MCF 10A (cell line): ENCODE measurements around the gene PHPT1. TPM values are rescaled to one million over a fixed set of nuclear protein-coding genes. Genes with fewer than 3 reads are reported as not detected.

ENCODE experiments used
- BruUV-seq: library from RNA; stranded (reverse); fragments of 400-500 nt; replicated peaks from 2 replicates; lab custom pipeline; 2021; lab: Mats Ljungman, UMichigan
- CTCF ChIA-PET: fragments of 300-600 bp; sonication (Branson Sonifier 250); formaldehyde crosslinking; extraction: SDS; loops from one replicate; lab custom pipeline; 2021; ENCODE audit warnings: antibody characterized with exemption, inconsistent platforms; lab: Yijun Ruan, JAX
- POLR2A ChIA-PET: fragments of 300-600, 350-650 bp; sonication (Branson Sonifier 250); formaldehyde crosslinking; extraction: SDS; loops from one replicate; lab custom pipeline; 2020; ENCODE audit warnings: antibody characterized with exemption, inconsistent platforms; lab: Yijun Ruan, JAX
- DNase-seq: peaks from one replicate; pipeline ENCODE4 v3.0.0-alpha.2; 2018; ENCODE audit not compliant: unreplicated experiment
- H3K27ac Mint-ChIP-seq: one replicate; pipeline ENCODE4 v1.8.0; 2022; ENCODE audit warnings: mild to moderate bottlenecking, low read depth, mixed read lengths; ENCODE audit not compliant: unreplicated experiment
- H3K27me3 Mint-ChIP-seq: one replicate; pipeline ENCODE4 v1.8.0; 2022; ENCODE audit warnings: mixed read lengths; ENCODE audit not compliant: insufficient read depth, unreplicated experiment
- H3K36me3 Mint-ChIP-seq: one replicate; pipeline ENCODE4 v1.8.0; 2022; ENCODE audit warnings: mild to moderate bottlenecking, moderate library complexity, mixed read lengths; ENCODE audit not compliant: insufficient read depth, unreplicated experiment
- H3K4me1 Mint-ChIP-seq: one replicate; pipeline ENCODE4 v1.8.0; 2022; ENCODE audit warnings: mixed read lengths; ENCODE audit not compliant: insufficient read depth, unreplicated experiment
- H3K4me3 Mint-ChIP-seq: one replicate; pipeline ENCODE4 v1.8.0; 2022; ENCODE audit warnings: mild to moderate bottlenecking, moderate library complexity, mixed read lengths; ENCODE audit not compliant: unreplicated experiment
- H3K9me3 Mint-ChIP-seq: one replicate; pipeline ENCODE4 v1.8.0; 2022; ENCODE audit warnings: mixed read lengths; ENCODE audit not compliant: unreplicated experiment
- intact Hi-C: fragments of 100-400 bp; cut with micrococcal nuclease; formaldehyde crosslinking; loops from 2 replicates; pipeline ENCODE4 v1.14.1; 2022
- total RNA-seq: library from RNA; stranded (reverse); gene quantifications from 2 replicates; pipeline ENCODE4 v1.2.3, GENCODE V29; 2022
- TF ChIP-seq, protein P1 (sequence below): fragments of 200-600 bp; IDR thresholded peaks from one replicate; pipeline ENCODE4 v1.8.0; 2022; ENCODE audit warnings: antibody characterized with exemption, mild to moderate bottlenecking; ENCODE audit not compliant: unreplicated experiment

PHPT1 gene
- total RNA-seq, 1 experiment from 2014 or later: 193 TPM

DNA sequence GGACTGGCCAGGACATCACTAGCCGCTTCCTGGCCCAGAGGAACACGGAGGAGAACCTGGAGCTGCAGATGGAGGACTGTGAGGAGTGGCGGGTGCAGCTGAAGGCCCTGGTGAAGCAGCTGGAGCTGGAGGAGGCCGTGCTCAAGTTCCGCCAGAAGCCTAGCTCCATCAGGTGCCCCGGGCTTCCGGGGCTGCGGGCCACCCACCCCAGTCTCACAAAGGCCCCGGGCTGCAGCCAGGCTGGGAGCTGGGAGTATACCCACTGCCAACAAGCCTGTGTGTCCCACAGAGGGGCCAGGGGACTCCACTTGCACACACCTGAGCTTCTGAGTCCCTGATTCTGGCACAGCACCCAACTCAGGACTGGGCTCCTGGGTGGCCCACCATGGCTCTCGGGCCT, 43.1 kb upstream of the PHPT1 start:
- CTCF ChIA-PET: interaction anchor here (0.6 to 2.8 kb wide), 6 partner anchors 12 to 321 kb away, joined by 3 to 11 read pairs (median 5); partner anchors contain the start of gene AJM1
- H3K36me3 Mint-ChIP-seq: peaks cover 9% of the 10 kb centered on the region
- TF ChIP-seq, protein P1, sequence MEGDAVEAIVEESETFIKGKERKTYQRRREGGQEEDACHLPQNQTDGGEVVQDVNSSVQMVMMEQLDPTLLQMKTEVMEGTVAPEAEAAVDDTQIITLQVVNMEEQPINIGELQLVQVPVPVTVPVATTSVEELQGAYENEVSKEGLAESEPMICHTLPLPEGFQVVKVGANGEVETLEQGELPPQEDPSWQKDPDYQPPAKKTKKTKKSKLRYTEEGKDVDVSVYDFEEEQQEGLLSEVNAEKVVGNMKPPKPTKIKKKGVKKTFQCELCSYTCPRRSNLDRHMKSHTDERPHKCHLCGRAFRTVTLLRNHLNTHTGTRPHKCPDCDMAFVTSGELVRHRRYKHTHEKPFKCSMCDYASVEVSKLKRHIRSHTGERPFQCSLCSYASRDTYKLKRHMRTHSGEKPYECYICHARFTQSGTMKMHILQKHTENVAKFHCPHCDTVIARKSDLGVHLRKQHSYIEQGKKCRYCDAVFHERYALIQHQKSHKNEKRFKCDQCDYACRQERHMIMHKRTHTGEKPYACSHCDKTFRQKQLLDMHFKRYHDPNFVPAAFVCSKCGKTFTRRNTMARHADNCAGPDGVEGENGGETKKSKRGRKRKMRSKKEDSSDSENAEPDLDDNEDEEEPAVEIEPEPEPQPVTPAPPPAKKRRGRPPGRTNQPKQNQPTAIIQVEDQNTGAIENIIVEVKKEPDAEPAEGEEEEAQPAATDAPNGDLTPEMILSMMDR: no peak
- H3K9me3 Mint-ChIP-seq: no peaks in the 10 kb centered on the region
- no peak overlapping the region for H3K27ac Mint-ChIP-seq
- no peak for DNase-seq
- peaks cover 2% of the 10 kb centered on the region for H3K4me1 Mint-ChIP-seq
- no TSS peak for BruUV-seq
- intact Hi-C loops: no loop called here
- POLR2A ChIA-PET: interaction anchor here (1.3 to 5.6 kb wide), 3 partner anchors 14 to 78 kb away, joined by 3 to 33 read pairs (median 4); partner anchors contain the start of gene TMEM141
- peak overlapping the region; percentile 76 for H3K4me3 Mint-ChIP-seq
- no peaks in the 10 kb centered on the region for H3K27me3 Mint-ChIP-seq

DNA sequence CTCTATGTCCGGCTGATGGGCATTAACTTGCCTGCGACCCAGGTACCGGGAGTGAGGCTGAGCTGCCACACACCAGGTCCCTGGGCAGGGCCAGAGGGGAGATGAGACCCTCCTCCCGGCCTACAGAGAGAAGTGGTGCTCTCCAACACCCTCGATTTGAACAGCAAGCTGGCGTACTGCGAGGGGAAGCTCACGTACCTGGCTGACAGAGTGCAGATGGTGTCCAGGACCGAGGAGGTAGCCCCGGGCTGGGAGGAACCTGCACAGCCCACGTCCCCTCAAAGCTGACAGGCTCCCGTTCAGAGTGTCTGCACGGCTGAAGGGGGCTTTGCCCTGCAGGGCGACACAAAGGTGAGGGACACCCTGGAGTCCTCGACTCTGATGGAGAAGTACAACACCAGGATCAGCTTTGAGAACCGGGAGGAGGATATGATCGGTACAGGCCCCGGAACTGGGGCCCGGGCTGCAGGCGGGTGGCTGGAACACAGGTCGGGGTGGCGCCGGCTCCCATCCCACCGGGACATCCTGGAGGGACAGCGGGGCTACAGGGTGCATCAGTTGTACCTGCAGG, 42.5 kb upstream of the PHPT1 start:
- H3K27me3 Mint-ChIP-seq: no peaks in the 10 kb centered on the region
- H3K36me3 Mint-ChIP-seq: peaks cover 16% of the 10 kb centered on the region
- DNase-seq: no peak
- POLR2A ChIA-PET: interaction anchor here (0.7 to 5.6 kb wide), 12 partner anchors 8 to 138 kb away, joined by 3 to 33 read pairs (median 4); partner anchors contain the start of genes FBXW5 and TMEM141
- TF ChIP-seq, protein P1: no peak
- intact Hi-C loops: no loop called here
- no peaks in the 10 kb centered on the region for H3K4me1 Mint-ChIP-seq
- no TSS peak for BruUV-seq
- peak overlapping the region; percentile 76 for H3K4me3 Mint-ChIP-seq
- CTCF ChIA-PET: interaction anchor here (0.6 to 2.8 kb wide), 6 partner anchors 13 to 228 kb away, joined by 3 to 11 read pairs (median 4); partner anchors contain the start of gene AJM1
- H3K9me3 Mint-ChIP-seq: no peaks in the 10 kb centered on the region
- no peak overlapping the region for H3K27ac Mint-ChIP-seq

DNA sequence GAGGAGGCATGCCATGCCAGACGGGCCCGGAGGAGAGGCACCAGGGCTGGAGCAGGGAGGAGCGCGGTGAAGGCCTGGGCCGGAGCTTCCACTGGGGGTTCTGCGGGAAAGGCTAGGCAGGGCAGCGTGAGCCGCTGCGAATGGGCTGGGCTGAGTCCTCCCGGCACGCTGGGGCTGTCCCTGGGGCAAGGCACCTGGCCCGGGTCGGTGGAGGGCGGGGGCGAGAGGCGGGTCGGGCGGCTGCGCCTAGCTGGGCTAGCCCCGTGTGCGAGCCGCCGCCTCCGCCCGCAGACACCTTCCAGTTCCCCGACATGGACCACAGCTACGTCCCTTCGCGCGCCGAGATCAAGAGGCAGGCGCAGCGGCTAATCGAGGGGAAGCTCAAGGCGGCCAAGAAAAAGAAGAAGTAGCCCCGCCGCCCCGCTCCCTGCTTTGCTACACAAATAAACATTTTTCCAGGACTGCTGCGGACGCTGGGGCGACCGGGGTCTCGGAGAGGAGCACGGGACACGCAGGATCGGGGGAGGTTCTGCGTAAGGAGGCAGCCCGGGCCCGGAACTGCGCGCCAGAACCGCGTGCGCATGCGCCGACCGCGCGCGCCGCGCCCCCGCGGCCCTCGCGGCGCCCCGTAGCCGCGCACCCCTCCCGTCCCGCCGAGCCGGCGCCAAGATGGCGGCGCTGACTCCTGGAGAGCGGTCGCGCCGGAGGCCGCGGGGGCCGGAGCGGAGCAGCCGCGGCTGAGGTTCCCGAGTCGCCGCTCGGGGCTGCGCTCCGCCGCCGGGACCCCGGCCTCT, 41.7 kb upstream of the PHPT1 start, which contains the start of gene RABL6:
TSS of gene RABL6 (plus strand) at position 668 of the 794 bp plus-strand sequence. CDS start 249 bp downstream, outside the sequence.
- no peaks in the 10 kb centered on the region for H3K9me3 Mint-ChIP-seq
- H3K4me1 Mint-ChIP-seq: no peaks in the 10 kb centered on the region
- POLR2A ChIA-PET: interaction anchor here (0.5 to 5.6 kb wide), 20 partner anchors 8 to 452 kb away, joined by 3 to 33 read pairs (median 4); partner anchors contain the start of genes AJM1, FBXW5, SAPCD2 and TMEM141
- H3K27me3 Mint-ChIP-seq: no peaks in the 10 kb centered on the region
- intact Hi-C loops: no loop called here
- no peak within 1 kb of the TSS for H3K27ac Mint-ChIP-seq
- no TSS peak for BruUV-seq
- TF ChIP-seq, protein P1: no peak
- peaks cover 23% of the 10 kb centered on the region for H3K36me3 Mint-ChIP-seq
- DNase-seq: peak; percentile 64
- CTCF ChIA-PET: interaction anchor here (0.6 to 2.8 kb wide), 7 partner anchors 14 to 228 kb away, joined by 3 to 11 read pairs (median 4); partner anchors contain the start of gene AJM1
- H3K4me3 Mint-ChIP-seq: peak within 1 kb of the TSS; percentile 76
